Activated naive CD8-positive, alpha-beta T cell (primary cell): ENCODE results near the gene RYR3.

ENCODE experiments used
- H3K27ac Mint-ChIP-seq: one replicate; pipeline ENCODE4 v1.8.0; 2021; ENCODE audit warnings: mixed read lengths
- H3K27me3 Mint-ChIP-seq: one replicate; pipeline ENCODE4 v1.8.0; 2021; ENCODE audit warnings: mixed read lengths
- H3K36me3 Mint-ChIP-seq: one replicate; pipeline ENCODE4 v1.8.0; 2021; ENCODE audit warnings: mixed read lengths
- H3K4me1 Mint-ChIP-seq: one replicate; pipeline ENCODE4 v1.8.0; 2021; ENCODE audit warnings: low read depth, mixed read lengths
- H3K4me3 Mint-ChIP-seq: one replicate; pipeline ENCODE4 v1.8.0; 2021; ENCODE audit warnings: mild to moderate bottlenecking, mixed read lengths
- H3K9me3 Mint-ChIP-seq: one replicate; pipeline ENCODE4 v1.8.0; 2021; ENCODE audit warnings: low read depth, mixed read lengths

The RYR3 gene

GRCh38 chr15:33908406-33908805, 597.6 kb downstream of the RYR3 start:
- Mint-ChIP-seq H3K4me3 (no peak overlapping the region), H3K36me3 (no peaks in the 10 kb centered on the region), H3K9me3 (no peaks in the 10 kb centered on the region), H3K27me3 (no peaks in the 10 kb centered on the region), H3K27ac (no peak overlapping the region), H3K4me1 (no peaks in the 10 kb centered on the region)

- no peak overlapping the region for H3K4me3 Mint-ChIP-seq
- H3K36me3 Mint-ChIP-seq = no peaks in the 10 kb centered on the region
- peaks cover 3% of the 10 kb centered on the region for H3K4me1 Mint-ChIP-seq
- H3K27me3 Mint-ChIP-seq = no peaks in the 10 kb centered on the region
- H3K9me3 Mint-ChIP-seq = no peaks in the 10 kb centered on the region
- no peak overlapping the region for H3K27ac Mint-ChIP-seq
These were observed 600.0 kb downstream of the RYR3 start for GRCh38 chr15:33910741-33911140.

- Mint-ChIP-seq H3K27me3 (no peaks in the 10 kb centered on the region), H3K4me1 (peaks cover 3% of the 10 kb centered on the region), H3K9me3 (no peaks in the 10 kb centered on the region), H3K4me3 (no peak overlapping the region), H3K27ac (no peak overlapping the region), H3K36me3 (peaks cover 3% of the 10 kb centered on the region)
These were observed 601.6 kb downstream of the RYR3 start for GRCh38 chr15:33912326-33912725.

DNA sequence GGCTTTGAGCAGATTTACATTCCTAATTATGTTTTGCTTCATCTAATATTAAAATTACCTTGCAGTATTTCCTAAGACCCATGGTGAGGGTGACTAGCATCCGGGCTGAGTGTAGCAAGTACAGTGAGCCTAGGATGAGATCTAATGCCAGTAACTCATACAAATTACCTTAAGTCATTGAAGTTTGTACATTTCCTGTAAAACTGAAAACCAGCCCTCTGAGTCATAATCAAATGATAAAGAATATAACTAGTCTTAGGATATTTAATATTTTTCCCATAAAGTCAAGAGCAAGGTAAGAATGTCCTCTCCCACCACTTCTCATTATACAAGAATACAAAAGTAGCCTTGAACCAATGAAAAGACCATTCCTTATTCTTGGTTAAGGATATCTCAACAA, 602.7 kb downstream of the RYR3 start:
- H3K36me3 Mint-ChIP-seq = peaks cover 3% of the 10 kb centered on the region
- H3K27me3 Mint-ChIP-seq = no peaks in the 10 kb centered on the region
- no peaks in the 10 kb centered on the region for H3K9me3 Mint-ChIP-seq
- no peak overlapping the region for H3K27ac Mint-ChIP-seq
- H3K4me1 Mint-ChIP-seq = peaks cover 3% of the 10 kb centered on the region
- no peak overlapping the region for H3K4me3 Mint-ChIP-seq
